GM12878 (cell line): Measurements from ENCODE around the gene CPSF4.

ENCODE experiments used
- EP300 ChIP-seq, 2 experiments: fragments of 150-350 bp in 1 of 2; IDR thresholded peaks; 2 replicates each; pipeline ENCODE4 v1.6.1; 2011 to 2012; ENCODE audit warnings: low read depth in 2 of 2, low read length in 2 of 2, borderline replicate concordance in 1 of 2, improper control_type of control experiment in 1 of 2, inconsistent platforms in 1 of 2; ENCODE audit not compliant: control insufficient read depth in 1 of 2
- HCFC1 ChIP-seq: fragments of 150-350 bp; IDR thresholded peaks from 2 replicates; pipeline ENCODE4 v1.6.1; 2014; ENCODE audit warnings: low read length
- SUZ12 ChIP-seq: fragments of 200-600 bp; sonication (generic); IDR thresholded peaks from one replicate; pipeline ENCODE4 v1.6.1; 2018; ENCODE audit warnings: antibody characterized with exemption, mild to moderate bottlenecking; ENCODE audit not compliant: unreplicated experiment
- YY1 ChIP-seq: IDR thresholded peaks from 2 replicates; pipeline ENCODE4 v1.6.1; 2011; ENCODE audit warnings: low read depth, mild to moderate bottlenecking, low read length
- TF ChIP-seq, protein P1 (sequence below), 3 experiments: IDR thresholded peaks in 2 of 3; conservative IDR thresholded peaks in 1 of 3; 2 replicates each; pipeline ENCODE4 v1.5.1; 2011; ENCODE audit warnings: low read depth in 3 of 3, low read length in 3 of 3, mild to moderate bottlenecking in 3 of 3, control low read depth in 2 of 3, moderate library complexity in 2 of 3, inconsistent platforms in 1 of 3, mixed read lengths in 1 of 3; ENCODE audit not compliant: control insufficient read depth in 2 of 3, insufficient read depth in 1 of 3; ENCODE audit errors: extremely low read depth in 1 of 3

DNA sequence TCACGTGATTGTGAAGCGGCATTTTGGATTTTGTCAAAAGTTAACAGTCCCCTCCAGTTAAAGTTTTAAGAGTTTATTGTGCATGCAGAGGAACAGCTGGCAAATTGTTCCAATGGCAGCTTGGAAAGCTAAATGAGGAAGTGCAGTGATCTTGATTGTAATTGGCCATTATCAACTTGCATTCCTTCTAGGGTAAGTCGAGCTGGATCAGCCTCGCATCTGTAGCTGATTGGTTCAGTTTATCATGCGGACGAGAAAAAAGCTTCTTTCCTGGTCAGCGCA is 34.5 kb downstream of the CPSF4 start:
- TF ChIP-seq EP300 (IDR thresholded peaks at IDR 0.05; ENCODE audit: borderline replicate concordance in 1 of 2, control insufficient read depth in 1 of 2, low read depth in 2 of 2, low read length in 2 of 2) (no peak), YY1 (no peak), HCFC1 (no peak), SUZ12 (no peak)
- TF ChIP-seq, protein P1, sequence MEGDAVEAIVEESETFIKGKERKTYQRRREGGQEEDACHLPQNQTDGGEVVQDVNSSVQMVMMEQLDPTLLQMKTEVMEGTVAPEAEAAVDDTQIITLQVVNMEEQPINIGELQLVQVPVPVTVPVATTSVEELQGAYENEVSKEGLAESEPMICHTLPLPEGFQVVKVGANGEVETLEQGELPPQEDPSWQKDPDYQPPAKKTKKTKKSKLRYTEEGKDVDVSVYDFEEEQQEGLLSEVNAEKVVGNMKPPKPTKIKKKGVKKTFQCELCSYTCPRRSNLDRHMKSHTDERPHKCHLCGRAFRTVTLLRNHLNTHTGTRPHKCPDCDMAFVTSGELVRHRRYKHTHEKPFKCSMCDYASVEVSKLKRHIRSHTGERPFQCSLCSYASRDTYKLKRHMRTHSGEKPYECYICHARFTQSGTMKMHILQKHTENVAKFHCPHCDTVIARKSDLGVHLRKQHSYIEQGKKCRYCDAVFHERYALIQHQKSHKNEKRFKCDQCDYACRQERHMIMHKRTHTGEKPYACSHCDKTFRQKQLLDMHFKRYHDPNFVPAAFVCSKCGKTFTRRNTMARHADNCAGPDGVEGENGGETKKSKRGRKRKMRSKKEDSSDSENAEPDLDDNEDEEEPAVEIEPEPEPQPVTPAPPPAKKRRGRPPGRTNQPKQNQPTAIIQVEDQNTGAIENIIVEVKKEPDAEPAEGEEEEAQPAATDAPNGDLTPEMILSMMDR (IDR thresholded peaks at IDR 0.05 in 2 of 3, conservative IDR thresholded peaks at IDR 0.05 in 1 of 3; ENCODE audit: control insufficient read depth in 2 of 3, extremely low read depth in 1 of 3, insufficient read depth in 1 of 3, low read depth in 3 of 3, low read length in 3 of 3) = no peak
